ENCODE measurements around the gene CCDC88C.

The CCDC88C gene

DNA sequence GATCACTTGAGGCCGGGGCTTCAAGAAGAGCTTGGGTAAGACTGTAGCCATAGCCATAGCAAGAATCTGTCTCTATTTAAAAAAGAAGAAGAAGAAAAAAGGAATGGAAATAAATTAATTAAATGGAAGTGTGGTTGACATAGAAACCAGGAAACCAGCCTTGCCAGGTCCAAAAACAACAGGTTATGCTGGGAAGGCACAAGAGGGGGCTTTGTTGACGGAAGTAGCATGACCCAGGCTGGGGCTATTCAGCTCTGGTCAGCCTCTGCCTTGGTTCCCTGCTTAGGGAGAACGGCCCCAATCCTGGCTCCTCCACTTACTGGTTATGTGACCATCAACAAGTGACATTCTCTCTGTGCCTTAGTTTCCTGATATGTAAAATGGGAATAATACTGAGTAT is 158.7 kb downstream of the CCDC88C start:
- H3K36me3 ChIP-seq (ENCODE audit: control insufficient read depth in 4 of 4, insufficient read depth in 4 of 4, low read length in 3 of 4), result no peaks in the 10 kb centered on the region
- WGBS (ENCODE audit: insufficient coverage), result 100% methylated on average over 1 of the region's 3 CpGs
- CTCF ChIA-PET, result no interaction called here
- H3K9me3 ChIP-seq (ENCODE audit: control extremely low read depth in 1 of 5, control insufficient read depth in 4 of 5, insufficient read depth in 2 of 5, low read depth in 1 of 5, low read length in 4 of 5), result no peaks in the 10 kb centered on the region
- no peak overlapping the region for H3K4me3 ChIP-seq (ENCODE audit: control insufficient read depth in 1 of 7, extremely low read depth in 1 of 7, insufficient read depth in 4 of 7, low read depth in 2 of 7, low read length in 6 of 7)
- peaks cover 0 to 36% (median 0%) of the 10 kb centered on the region in 5 experiments for H3K27me3 ChIP-seq (replicated peaks in 2 of 5; ENCODE audit: control insufficient read depth in 4 of 5, insufficient read depth in 5 of 5, low read length in 4 of 5)
- peaks cover 6 to 42% (median 31%) of the 10 kb centered on the region in 4 experiments for H3K4me1 ChIP-seq (ENCODE audit: control extremely low read depth in 1 of 4, control insufficient read depth in 4 of 4, insufficient read depth in 4 of 4, low read length in 3 of 4)
- no peak overlapping the region for H3K27ac ChIP-seq (ENCODE audit: insufficient read depth in 1 of 2, low read depth in 1 of 2, low read length in 2 of 2, poor library complexity in 1 of 2, severe bottlenecking in 2 of 2)
- no peak for DNase-seq
- POLR2A ChIA-PET, result no interaction called here

DNA sequence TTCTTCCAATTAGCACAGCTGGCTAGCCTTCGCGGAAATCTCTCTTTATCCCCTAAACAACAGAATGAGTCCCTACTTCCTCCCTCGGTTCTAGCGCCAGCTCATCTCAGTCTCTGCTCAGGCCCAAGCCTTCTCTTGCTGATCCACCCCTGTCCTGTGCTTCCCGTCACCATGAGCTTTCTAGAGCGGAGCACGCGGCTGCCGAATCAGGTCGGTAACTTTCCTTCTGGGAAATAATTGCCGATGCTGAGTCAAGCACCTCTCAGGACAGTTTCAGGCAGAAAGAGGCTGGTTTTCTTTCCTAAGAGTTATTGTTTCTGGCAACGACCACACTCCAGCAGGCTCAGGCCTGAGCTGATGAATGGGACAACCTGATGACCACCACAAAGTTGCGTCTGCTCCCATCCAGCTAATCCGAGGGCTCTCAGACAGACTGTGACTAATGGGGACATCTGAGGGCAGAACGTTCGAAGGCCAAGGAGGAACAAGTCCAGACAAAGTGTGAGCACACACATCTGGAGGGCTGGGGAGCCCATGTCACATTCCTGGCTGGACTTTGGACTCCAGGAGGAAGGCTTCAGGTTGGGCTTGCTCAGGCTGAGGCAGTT is 159.5 kb downstream of the CCDC88C start:
- Histone ChIP-seq H3K36me3 (ENCODE audit: control insufficient read depth in 4 of 4, insufficient read depth in 4 of 4, low read length in 3 of 4) (no peaks in the 10 kb centered on the region), H3K27ac (ENCODE audit: insufficient read depth in 1 of 2, low read depth in 1 of 2, low read length in 2 of 2, poor library complexity in 1 of 2, severe bottlenecking in 2 of 2) (no peak overlapping the region), H3K4me3 (ENCODE audit: control insufficient read depth in 1 of 7, extremely low read depth in 1 of 7, insufficient read depth in 4 of 7, low read depth in 2 of 7, low read length in 6 of 7) (no peak overlapping the region), H3K27me3 (replicated peaks in 2 of 5; ENCODE audit: control insufficient read depth in 4 of 5, insufficient read depth in 5 of 5, low read length in 4 of 5) (peaks cover 0 to 35% (median 0%) of the 10 kb centered on the region in 5 experiments), H3K4me1 (ENCODE audit: control extremely low read depth in 1 of 4, control insufficient read depth in 4 of 4, insufficient read depth in 4 of 4, low read length in 3 of 4) (peaks cover 6 to 47% (median 36%) of the 10 kb centered on the region in 4 experiments), H3K9me3 (ENCODE audit: control extremely low read depth in 1 of 5, control insufficient read depth in 4 of 5, insufficient read depth in 2 of 5, low read depth in 1 of 5, low read length in 4 of 5) (no peaks in the 10 kb centered on the region)
- ChIA-PET CTCF (interaction anchor here (1.1 to 1.8 kb wide), 2 partner anchors 10 to 28 kb away, joined by 4 read pairs; no protein-coding TSS in a partner anchor), POLR2A (no interaction called here)
- WGBS (ENCODE audit: insufficient coverage), result 79% methylated on average over 16 of the region's 16 CpGs
- DNase-seq, result no peak

DNA sequence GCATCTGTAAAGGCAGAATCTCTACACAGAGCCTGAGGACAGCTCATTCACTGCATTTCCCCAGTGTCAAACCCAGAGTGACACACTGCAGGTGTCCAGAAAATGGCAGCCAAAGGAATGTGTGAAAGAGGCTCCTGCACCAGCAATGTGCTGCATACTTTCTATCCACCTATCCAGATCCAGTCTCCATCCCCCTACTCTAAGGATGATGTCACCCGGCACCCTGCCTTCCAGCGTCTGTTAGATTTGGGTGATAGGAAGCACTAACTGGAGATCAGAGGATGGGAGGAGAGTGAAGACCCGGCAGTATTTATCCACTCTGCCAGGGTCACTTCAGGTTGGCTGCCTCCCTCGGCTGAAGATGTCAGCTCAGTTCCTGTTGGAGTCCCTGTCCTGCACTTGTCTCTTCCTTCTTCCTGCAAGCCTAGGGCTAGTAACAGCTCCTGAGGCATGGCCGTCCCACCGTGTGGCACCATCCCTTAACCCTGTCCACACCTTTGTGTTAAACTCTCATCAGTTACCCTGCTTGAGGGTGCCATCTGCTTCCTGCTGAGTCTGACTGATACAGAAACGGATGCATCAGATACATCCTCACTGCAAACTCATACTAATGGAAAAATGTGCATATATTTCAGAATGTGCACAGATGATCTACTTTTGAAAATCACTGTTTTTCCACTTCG is 160.2 kb downstream of the CCDC88C start:
- peaks cover 6 to 54% (median 39%) of the 10 kb centered on the region in 4 experiments for H3K4me1 ChIP-seq (ENCODE audit: control extremely low read depth in 1 of 4, control insufficient read depth in 4 of 4, insufficient read depth in 4 of 4, low read length in 3 of 4)
- POLR2A ChIA-PET, result no interaction called here
- H3K27me3 ChIP-seq (replicated peaks in 2 of 5; ENCODE audit: control insufficient read depth in 4 of 5, insufficient read depth in 5 of 5, low read length in 4 of 5), result peaks cover 0 to 39% (median 2%) of the 10 kb centered on the region in 5 experiments
- 38% methylated on average over 5 of the region's 8 CpGs for WGBS (ENCODE audit: insufficient coverage)
- no peak overlapping the region for H3K4me3 ChIP-seq (ENCODE audit: control insufficient read depth in 1 of 7, extremely low read depth in 1 of 7, insufficient read depth in 4 of 7, low read depth in 2 of 7, low read length in 6 of 7)
- DNase-seq, result peak in 2 of 3 donors; percentile 85 to 92
- no peaks in the 10 kb centered on the region for H3K36me3 ChIP-seq (ENCODE audit: control insufficient read depth in 4 of 4, insufficient read depth in 4 of 4, low read length in 3 of 4)
- H3K9me3 ChIP-seq (ENCODE audit: control extremely low read depth in 1 of 5, control insufficient read depth in 4 of 5, insufficient read depth in 2 of 5, low read depth in 1 of 5, low read length in 4 of 5), result no peaks in the 10 kb centered on the region
- CTCF ChIA-PET, result interaction anchor here (0.9 to 2.1 kb wide), 4 partner anchors 9 to 79 kb away, joined by 3 to 7 read pairs (median 4); no protein-coding TSS in a partner anchor
- H3K27ac ChIP-seq (ENCODE audit: insufficient read depth in 1 of 2, low read depth in 1 of 2, low read length in 2 of 2, poor library complexity in 1 of 2, severe bottlenecking in 2 of 2), result no peak overlapping the region

DNA sequence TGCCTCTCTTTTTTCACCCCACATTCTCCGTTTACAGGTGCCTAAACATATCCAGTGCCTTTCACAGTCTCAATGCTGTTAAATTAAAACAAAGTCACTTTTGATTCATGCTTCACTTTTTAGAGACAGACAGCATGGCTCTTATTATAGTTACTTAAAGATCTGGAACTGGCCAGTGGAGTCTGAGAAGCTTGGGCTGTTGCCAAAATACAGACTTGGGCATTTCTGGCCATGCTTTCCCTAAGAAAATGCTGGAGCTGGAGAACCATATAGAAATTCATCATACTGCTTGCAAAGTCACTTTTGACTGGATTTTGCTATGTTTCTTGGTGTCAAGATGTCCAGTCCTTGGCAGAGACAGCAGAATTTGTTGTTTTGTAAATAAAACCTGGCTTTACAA is 161.0 kb downstream of the CCDC88C start:
- ChIA-PET POLR2A (no interaction called here), CTCF (interaction anchor here (0.9 to 2.1 kb wide), 3 partner anchors 29 to 79 kb away, joined by 3 to 7 read pairs (median 4); no protein-coding TSS in a partner anchor)
- H3K27ac ChIP-seq (ENCODE audit: insufficient read depth in 1 of 2, low read depth in 1 of 2, low read length in 2 of 2, poor library complexity in 1 of 2, severe bottlenecking in 2 of 2), result no peak overlapping the region
- H3K9me3 ChIP-seq (ENCODE audit: control extremely low read depth in 1 of 5, control insufficient read depth in 4 of 5, insufficient read depth in 2 of 5, low read depth in 1 of 5, low read length in 4 of 5), result no peaks in the 10 kb centered on the region
- no peaks in the 10 kb centered on the region for H3K36me3 ChIP-seq (ENCODE audit: control insufficient read depth in 4 of 4, insufficient read depth in 4 of 4, low read length in 3 of 4)
- H3K4me1 ChIP-seq (ENCODE audit: control extremely low read depth in 1 of 4, control insufficient read depth in 4 of 4, insufficient read depth in 4 of 4, low read length in 3 of 4), result peaks cover 6 to 59% (median 38%) of the 10 kb centered on the region in 4 experiments
- no peak for DNase-seq
- no peak overlapping the region for H3K4me3 ChIP-seq (ENCODE audit: control insufficient read depth in 1 of 7, extremely low read depth in 1 of 7, insufficient read depth in 4 of 7, low read depth in 2 of 7, low read length in 6 of 7)
- peaks cover 0 to 43% (median 2%) of the 10 kb centered on the region in 5 experiments for H3K27me3 ChIP-seq (replicated peaks in 2 of 5; ENCODE audit: control insufficient read depth in 4 of 5, insufficient read depth in 5 of 5, low read length in 4 of 5)
- WGBS (ENCODE audit: insufficient coverage), result 100% methylated on average over 1 of the region's 1 CpG

DNA sequence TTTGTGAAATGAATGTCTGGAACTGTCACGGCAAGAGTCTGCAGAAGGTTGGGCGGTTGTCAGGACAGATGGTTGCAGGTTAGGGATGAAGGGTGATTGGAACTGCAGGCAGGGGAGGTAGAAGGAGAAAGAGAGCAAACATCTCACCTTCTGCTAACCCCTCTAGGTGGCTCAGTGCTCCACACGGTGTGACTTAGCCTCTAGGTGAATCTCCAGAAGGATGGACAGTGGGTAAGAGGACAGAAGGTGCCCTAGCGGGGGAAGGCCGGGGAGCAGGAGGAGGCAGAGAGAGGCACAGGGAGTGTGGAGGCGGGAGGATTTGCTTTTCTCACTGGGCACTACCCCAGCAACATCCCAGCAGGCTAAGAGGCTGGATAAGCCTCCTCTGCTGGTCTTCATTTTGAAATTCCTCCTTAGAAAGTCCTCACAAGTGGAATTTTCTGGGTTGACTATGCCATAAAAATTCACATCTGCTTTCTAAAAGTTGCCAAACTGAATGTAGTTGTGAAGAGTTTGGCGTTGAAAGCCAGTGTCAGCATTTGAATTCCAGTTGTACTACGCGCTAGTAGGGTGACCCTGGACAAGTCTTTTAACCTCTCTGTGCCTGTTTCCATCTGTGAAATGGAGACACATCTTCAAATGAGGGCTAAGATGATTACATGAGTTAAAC is 162.5 kb downstream of the CCDC88C start:
- ChIA-PET CTCF (interaction anchor here (0.9 to 2.1 kb wide), 4 partner anchors 13 to 77 kb away, joined by 3 to 7 read pairs (median 4); no protein-coding TSS in a partner anchor), POLR2A (no interaction called here)
- DNase-seq, result no peak
- no peaks in the 10 kb centered on the region for H3K36me3 ChIP-seq (ENCODE audit: control insufficient read depth in 4 of 4, insufficient read depth in 4 of 4, low read length in 3 of 4)
- H3K4me1 ChIP-seq (ENCODE audit: control extremely low read depth in 1 of 4, control insufficient read depth in 4 of 4, insufficient read depth in 4 of 4, low read length in 3 of 4), result peaks cover 12 to 64% (median 38%) of the 10 kb centered on the region in 4 experiments
- WGBS (ENCODE audit: insufficient coverage), result 96% methylated on average over 5 of the region's 9 CpGs
- H3K27ac ChIP-seq (ENCODE audit: insufficient read depth in 1 of 2, low read depth in 1 of 2, low read length in 2 of 2, poor library complexity in 1 of 2, severe bottlenecking in 2 of 2), result no peak overlapping the region
- peaks cover 0 to 43% (median 2%) of the 10 kb centered on the region in 5 experiments for H3K27me3 ChIP-seq (replicated peaks in 2 of 5; ENCODE audit: control insufficient read depth in 4 of 5, insufficient read depth in 5 of 5, low read length in 4 of 5)
- H3K9me3 ChIP-seq (ENCODE audit: control extremely low read depth in 1 of 5, control insufficient read depth in 4 of 5, insufficient read depth in 2 of 5, low read depth in 1 of 5, low read length in 4 of 5), result no peaks in the 10 kb centered on the region
- H3K4me3 ChIP-seq (ENCODE audit: control insufficient read depth in 1 of 7, extremely low read depth in 1 of 7, insufficient read depth in 4 of 7, low read depth in 2 of 7, low read length in 6 of 7), result no peak overlapping the region

DNA sequence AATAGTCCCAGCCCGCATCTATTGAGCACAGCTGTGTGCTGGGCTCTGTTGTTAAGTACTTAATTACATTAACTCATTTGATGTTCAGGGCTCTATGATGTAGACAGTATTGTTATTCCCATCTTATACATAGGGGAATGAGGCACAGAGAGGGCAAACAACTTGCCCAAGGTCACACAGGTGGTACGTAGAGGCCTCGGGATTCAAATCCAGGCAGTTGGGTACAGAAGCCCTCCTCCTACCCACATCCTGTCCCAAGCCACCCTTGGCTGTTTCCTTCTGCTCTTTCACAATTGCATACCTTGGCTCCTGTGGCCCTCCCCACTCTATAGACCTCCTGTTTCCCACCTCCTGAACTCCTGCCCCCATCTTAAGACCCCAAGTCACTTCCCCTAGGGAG is 163.2 kb downstream of the CCDC88C start:
- Histone ChIP-seq H3K27me3 (replicated peaks in 2 of 5; ENCODE audit: control insufficient read depth in 4 of 5, insufficient read depth in 5 of 5, low read length in 4 of 5) (peaks cover 0 to 43% (median 2%) of the 10 kb centered on the region in 5 experiments), H3K4me1 (ENCODE audit: control extremely low read depth in 1 of 4, control insufficient read depth in 4 of 4, insufficient read depth in 4 of 4, low read length in 3 of 4) (peaks cover 14 to 68% (median 43%) of the 10 kb centered on the region in 4 experiments), H3K4me3 (ENCODE audit: control insufficient read depth in 1 of 7, extremely low read depth in 1 of 7, insufficient read depth in 4 of 7, low read depth in 2 of 7, low read length in 6 of 7) (peak overlapping the region in 1 of 7 experiments; percentile 59), H3K36me3 (ENCODE audit: control insufficient read depth in 4 of 4, insufficient read depth in 4 of 4, low read length in 3 of 4) (no peaks in the 10 kb centered on the region), H3K9me3 (ENCODE audit: control extremely low read depth in 1 of 5, control insufficient read depth in 4 of 5, insufficient read depth in 2 of 5, low read depth in 1 of 5, low read length in 4 of 5) (no peaks in the 10 kb centered on the region), H3K27ac (ENCODE audit: insufficient read depth in 1 of 2, low read depth in 1 of 2, low read length in 2 of 2, poor library complexity in 1 of 2, severe bottlenecking in 2 of 2) (no peak overlapping the region)
- ChIA-PET CTCF (interaction anchor here (1.2 to 3.8 kb wide), 2 partner anchors 11 to 23 kb away, joined by 3 to 20 read pairs; partner anchors contain the start of gene GPR68), POLR2A (no interaction called here)
- DNase-seq, result peak in 2 of 3 donors; percentile 38 to 47
- WGBS (ENCODE audit: insufficient coverage), result no CpG with 5 or more reads among the region's 3 CpGs

All from common myeloid progenitor, CD34-positive (primary cell).